Esophagus muscularis mucosa (tissue), 4 donors: ENCODE measurements around the gene MCM6. TPM values are rescaled to one million over a fixed set of nuclear protein-coding genes. Genes with fewer than 3 reads are reported as not detected.

ENCODE experiments used
- DNase-seq: peaks from one replicate; pipeline ENCODE4 v3.0.0-alpha.2; 2017; ENCODE audit errors: extremely low spot score
- H3K27ac ChIP-seq, 4 donors: fragments of 200-600 bp; sonication (generic); replicated peaks in 1 of 4; 1 replicate in 3 of 4; 2 replicates in 1 of 4; pipeline ENCODE4 v1.5.1; 2016 to 2019; ENCODE audit warnings: mild to moderate bottlenecking in 1 of 4
- H3K27me3 ChIP-seq, 4 donors: fragments of 200-600 bp; sonication (generic); one replicate each; pipeline versions ENCODE4 v1.5.1 to v1.6.0; 2016 to 2019
- H3K36me3 ChIP-seq, 4 donors: fragments of 200-600 bp; sonication (generic); one replicate each; pipeline ENCODE4 v1.5.1; 2016 to 2019
- H3K4me1 ChIP-seq, 4 donors: fragments of 200-600 bp; sonication (generic); one replicate each; pipeline ENCODE4 v1.5.1; 2016 to 2019
- H3K4me3 ChIP-seq, 4 donors: fragments of 200-600 bp; sonication (generic); 1 replicate in 2 of 4; 2 replicates in 2 of 4; pipeline ENCODE4 v1.5.1; 2016 to 2019; ENCODE audit warnings: mild to moderate bottlenecking in 4 of 4, moderate library complexity in 1 of 4
- H3K9me3 ChIP-seq, 4 donors: fragments of 200-600 bp; sonication (generic); 1 replicate in 3 of 4; 2 replicates in 1 of 4; pipeline ENCODE4 v1.5.1; 2016 to 2019
- CTCF ChIP-seq, 3 experiments: fragments of 200-600 bp in 2 of 3; fragments of 450-650 bp in 1 of 3; sonication (generic) in 2 of 3; IDR thresholded peaks; one replicate each; pipeline ENCODE4 v1.5.1; 2017 to 2019; ENCODE audit warnings: antibody characterized with exemption in 3 of 3, mild to moderate bottlenecking in 2 of 3, moderate library complexity in 1 of 3
- EP300 ChIP-seq: sonication (generic); formaldehyde crosslinking; IDR thresholded peaks from one replicate; pipeline ENCODE4 v1.6.1; 2017; ENCODE audit warnings: antibody characterized with exemption
- POLR2A ChIP-seq: fragments of 450-650 bp; IDR thresholded peaks from one replicate; pipeline ENCODE4 v1.6.1; 2017; ENCODE audit warnings: antibody characterized with exemption, moderate library complexity, mild to moderate bottlenecking, low read depth
- POLR2AphosphoS5 ChIP-seq, 2 donors: sonication (generic); formaldehyde crosslinking; IDR thresholded peaks; one replicate each; pipeline ENCODE4 v1.6.1; 2017; ENCODE audit warnings: antibody characterized with exemption in 2 of 2
- WGBS: methylation state at CpG from one replicate; pipeline ENCODE4 v1.1.5; 2018; 5-methylcytosine and 5-hydroxymethylcytosine counted together
- intact Hi-C: fragments of 100-400 bp; cut with DNase I; formaldehyde crosslinking; loops from one replicate; pipeline ENCODE4 v1.15.1; 2023
- total RNA-seq, 4 donors: library from RNA; depleted of rRNA; stranded (reverse); fragments of >200 nt; gene quantifications; one replicate each; pipeline versions ENCODE4 v1.1.0 to v1.2.1, GENCODE V29; 2016

The MCM6 gene
- total RNA-seq, 4 donors from 2014 or later: 7.5 to 10.1 (median 9.3) TPM

DNA sequence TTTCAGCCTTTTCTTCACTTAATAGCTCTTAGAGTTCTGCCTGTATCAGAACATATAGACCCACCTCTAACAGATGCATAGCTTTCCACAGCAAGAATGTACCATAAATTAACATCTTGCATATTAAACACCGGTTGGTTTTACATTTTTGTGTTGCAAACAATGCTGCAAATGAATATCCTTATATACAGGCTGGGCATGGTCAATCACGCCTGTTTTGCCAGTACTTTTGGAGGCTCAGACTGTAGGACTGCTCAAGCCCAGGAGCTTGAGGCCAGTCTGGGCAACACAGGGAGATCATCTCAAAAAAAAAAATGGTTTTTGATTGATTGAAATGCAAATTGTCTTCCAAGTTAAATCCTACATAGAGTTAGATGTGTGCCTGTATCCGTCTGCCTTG lies 37.7 kb downstream of the MCM6 start:
- Histone ChIP-seq H3K4me1 (peaks cover 4 to 19% (median 16%) of the 10 kb centered on the region in 4 donors), H3K27ac (no peak overlapping the region), H3K4me3 (no peak overlapping the region), H3K27me3 (no peaks in the 10 kb centered on the region), H3K36me3 (peaks cover 0 to 18% (median 5%) of the 10 kb centered on the region in 4 donors), H3K9me3 (no peaks in the 10 kb centered on the region)
- intact Hi-C loops: no loop called here
- peak; percentile 34 for DNase-seq
- no peak for TF ChIP-seq POLR2AphosphoS5 (IDR thresholded peaks at IDR 0.05)
- no peak for TF ChIP-seq EP300
- TF ChIP-seq POLR2A: no peak
- TF ChIP-seq CTCF (IDR thresholded peaks at IDR 0.05): no peak
- 93% methylated on average over 3 of the region's 3 CpGs for WGBS

DNA sequence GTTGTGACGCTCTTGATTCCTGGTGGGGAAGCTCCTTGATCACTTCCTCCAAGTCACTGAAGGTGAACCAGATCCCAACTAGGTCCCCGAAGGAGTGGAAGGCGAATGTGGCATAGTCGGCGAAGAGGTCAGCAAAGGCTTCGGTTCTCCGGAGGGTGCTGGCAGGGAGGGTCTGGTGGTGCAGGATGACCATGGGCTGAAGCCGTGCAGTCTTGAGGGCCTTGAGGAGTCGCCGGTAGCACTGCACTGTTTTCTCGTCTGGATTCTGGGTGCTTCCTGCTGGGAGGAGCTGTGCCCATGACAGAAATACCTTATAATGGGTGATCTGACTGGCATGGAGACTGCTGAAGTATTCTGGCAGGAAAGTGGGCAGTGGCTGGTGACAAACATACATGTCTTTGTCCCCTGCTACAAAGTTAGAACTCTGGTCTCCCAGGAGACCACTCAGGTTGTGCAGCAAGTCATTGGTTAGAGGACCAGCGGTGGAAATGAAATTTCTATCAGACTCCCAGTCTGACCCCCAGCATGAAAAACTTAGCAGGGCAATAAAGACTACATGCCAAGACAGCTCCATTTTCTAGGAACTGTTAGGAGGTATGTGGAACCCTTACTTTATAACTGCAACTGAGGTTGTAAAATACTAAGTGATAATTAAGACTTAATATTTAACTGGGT lies 39.5 kb downstream of the MCM6 start, which contains the start of gene LCT:
Gene LCT (minus strand): TSS at position 589 of the 675 bp plus-strand sequence. CDS start 15 bp downstream, at position 574.
- Histone ChIP-seq H3K9me3 (no peaks in the 10 kb centered on the region), H3K27ac (no peak within 1 kb of the TSS), H3K36me3 (no peaks in the 10 kb centered on the region), H3K27me3 (no peaks in the 10 kb centered on the region), H3K4me1 (peaks cover 4 to 19% (median 16%) of the 10 kb centered on the region in 4 donors), H3K4me3 (no peak within 1 kb of the TSS)
- intact Hi-C loops: no loop called here
- WGBS: 96% methylated on average over 10 of the region's 12 CpGs
- no peak for TF ChIP-seq POLR2AphosphoS5 (IDR thresholded peaks at IDR 0.05)
- no peak for TF ChIP-seq CTCF (IDR thresholded peaks at IDR 0.05)
- TF ChIP-seq EP300: no peak
- no peak for TF ChIP-seq POLR2A
- peak; percentile 68 for DNase-seq

DNA sequence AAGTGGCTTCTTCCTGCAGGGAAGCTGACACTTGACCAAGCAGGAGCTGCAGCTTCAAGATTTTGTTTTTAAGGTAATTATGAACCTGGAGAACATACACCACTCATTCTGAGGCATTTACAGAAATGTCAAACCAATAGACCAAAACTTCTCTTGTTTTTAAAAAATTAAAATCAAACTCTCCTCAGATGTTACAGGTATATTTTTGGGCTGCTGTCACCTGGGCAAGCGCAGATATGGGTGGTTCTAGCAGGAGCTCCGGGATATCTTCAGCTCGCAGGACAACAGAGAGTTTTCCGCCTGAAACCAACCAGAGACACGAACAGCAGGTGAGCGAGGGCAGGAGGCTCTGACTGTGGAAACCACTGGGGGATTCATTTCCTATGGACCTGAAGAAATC lies 43.4 kb downstream of the MCM6 start:
- Histone ChIP-seq H3K27me3 (no peaks in the 10 kb centered on the region), H3K4me1 (no peaks in the 10 kb centered on the region), H3K4me3 (no peak overlapping the region), H3K9me3 (no peaks in the 10 kb centered on the region), H3K27ac (no peak overlapping the region), H3K36me3 (no peaks in the 10 kb centered on the region)
- intact Hi-C loops: no loop called here
- TF ChIP-seq EP300: no peak
- no peak for TF ChIP-seq POLR2A
- TF ChIP-seq CTCF (IDR thresholded peaks at IDR 0.05): no peak
- TF ChIP-seq POLR2AphosphoS5 (IDR thresholded peaks at IDR 0.05): no peak
- DNase-seq: no peak
- WGBS: 93% methylated on average over 6 of the region's 6 CpGs

GRCh38 chr2:135831180-135831812 lies 44.9 kb downstream of the MCM6 start:
- Histone ChIP-seq H3K27me3 (no peaks in the 10 kb centered on the region), H3K9me3 (no peaks in the 10 kb centered on the region), H3K4me1 (no peaks in the 10 kb centered on the region), H3K36me3 (no peaks in the 10 kb centered on the region), H3K27ac (no peak overlapping the region), H3K4me3 (no peak overlapping the region)
- TF ChIP-seq POLR2A (no peak), CTCF (IDR thresholded peaks at IDR 0.05) (no peak), EP300 (no peak), POLR2AphosphoS5 (IDR thresholded peaks at IDR 0.05) (no peak)
- 92% methylated on average over 13 of the region's 14 CpGs for WGBS
- DNase-seq: no peak
- intact Hi-C loops: no loop called here
